Fibroblast of lung (primary cell): Measurements from ENCODE around the gene SPATA46. TPM values are rescaled to one million over a fixed set of nuclear protein-coding genes. Genes with fewer than 3 reads are reported as not detected.
A peak's percentile ranks its signal among the peaks of the same experiment; 100 is the strongest.

Experiments
- DNase-seq, 2 donors: peaks; one replicate each; pipeline versions ENCODE4 v3.0.0 to v3.0.0-alpha.2; 2010; ENCODE audit warnings: low read depth in 2 of 2
- H2AFZ ChIP-seq: 2 replicates; pipeline ENCODE4 v1.5.1; 2012; ENCODE audit warnings: low read length, control low read depth, inconsistent platforms
- H3K27ac ChIP-seq: 2 replicates; pipeline ENCODE4 v1.5.1; 2011; ENCODE audit warnings: low read length, control low read depth; ENCODE audit not compliant: insufficient read depth
- H3K27me3 ChIP-seq: 2 replicates; pipeline ENCODE4 v1.5.1; 2011; ENCODE audit warnings: mild to moderate bottlenecking, low read length; ENCODE audit not compliant: control insufficient read depth, insufficient read depth
- H3K36me3 ChIP-seq: 2 replicates; pipeline ENCODE4 v1.5.1; 2011; ENCODE audit warnings: low read length; ENCODE audit not compliant: control insufficient read depth, insufficient read depth
- H3K4me1 ChIP-seq: 2 replicates; pipeline ENCODE4 v1.5.1; 2011; ENCODE audit warnings: low read length; ENCODE audit not compliant: control insufficient read depth, insufficient read depth; ENCODE audit errors: extremely low read depth
- H3K4me2 ChIP-seq: 2 replicates; pipeline ENCODE4 v1.5.1; 2011; ENCODE audit warnings: low read length, control low read depth; ENCODE audit not compliant: insufficient read depth; ENCODE audit errors: extremely low read depth
- H3K4me3 ChIP-seq, 4 experiments: fragments of 200-600 bp in 1 of 4; sonication (generic) in 1 of 4; replicated peaks in 1 of 4; 2 replicates each; pipeline ENCODE4 v1.5.1; 2011 to 2016; ENCODE audit warnings: low read length in 4 of 4, low read depth in 3 of 4, mild to moderate bottlenecking in 3 of 4, control low read depth in 2 of 4, inconsistent platforms in 1 of 4, mixed read lengths in 1 of 4; ENCODE audit not compliant: insufficient read depth in 1 of 4; ENCODE audit errors: control extremely low read depth in 1 of 4
- H3K79me2 ChIP-seq: 2 replicates; pipeline ENCODE4 v1.5.1; 2012; ENCODE audit warnings: mild to moderate bottlenecking, low read length, inconsistent platforms; ENCODE audit not compliant: control insufficient read depth, insufficient read depth
- H3K9ac ChIP-seq: 2 replicates; pipeline ENCODE4 v1.5.1; 2011; ENCODE audit warnings: mild to moderate bottlenecking, low read length, control low read depth; ENCODE audit not compliant: insufficient read depth
- H3K9me3 ChIP-seq: 2 replicates; pipeline ENCODE4 v1.5.1; 2012; ENCODE audit warnings: low read depth, low read length; ENCODE audit not compliant: control insufficient read depth, insufficient read depth
- H4K20me1 ChIP-seq: 2 replicates; pipeline ENCODE4 v1.5.1; 2011; ENCODE audit warnings: low read length; ENCODE audit not compliant: control insufficient read depth, insufficient read depth; ENCODE audit errors: extremely low read depth
- EZH2 ChIP-seq: IDR thresholded peaks from 2 replicates; pipeline ENCODE4 v1.5.1; 2012; ENCODE audit warnings: low read length, control low read depth, mild to moderate bottlenecking; ENCODE audit errors: missing control alignments
- polyA plus RNA-seq, 2 donors: library from polyadenylated mRNA; depleted of rRNA in 1 of 2; stranded (reverse) in 1 of 2; unstranded in 1 of 2; fragments of >200 nt; gene quantifications; 2 replicates each; pipeline ENCODE4 v1.2.1, GENCODE V29; 2011 to 2012; ENCODE audit warnings: missing spikeins in 1 of 2
- total RNA-seq: library from RNA; depleted of rRNA; stranded (reverse); fragments of >200 nt; gene quantifications from 2 replicates; pipeline ENCODE4 v1.2.1, GENCODE V29; 2014
- TF ChIP-seq, protein P1 (sequence below), 2 donors: IDR thresholded peaks in 1 of 2; conservative IDR thresholded peaks in 1 of 2; 1 replicate in 1 of 2; 2 replicates in 1 of 2; pipeline ENCODE4 v1.5.1; 2011 to 2012; ENCODE audit warnings: low read length in 2 of 2, control low read depth in 1 of 2, inconsistent platforms in 1 of 2, low read depth in 1 of 2, mild to moderate bottlenecking in 1 of 2

Gene SPATA46
- total and polyA plus RNA-seq, 2 donors (not counting 1 experiment from before 2014, with no cell fraction given), result not detected

DNA sequence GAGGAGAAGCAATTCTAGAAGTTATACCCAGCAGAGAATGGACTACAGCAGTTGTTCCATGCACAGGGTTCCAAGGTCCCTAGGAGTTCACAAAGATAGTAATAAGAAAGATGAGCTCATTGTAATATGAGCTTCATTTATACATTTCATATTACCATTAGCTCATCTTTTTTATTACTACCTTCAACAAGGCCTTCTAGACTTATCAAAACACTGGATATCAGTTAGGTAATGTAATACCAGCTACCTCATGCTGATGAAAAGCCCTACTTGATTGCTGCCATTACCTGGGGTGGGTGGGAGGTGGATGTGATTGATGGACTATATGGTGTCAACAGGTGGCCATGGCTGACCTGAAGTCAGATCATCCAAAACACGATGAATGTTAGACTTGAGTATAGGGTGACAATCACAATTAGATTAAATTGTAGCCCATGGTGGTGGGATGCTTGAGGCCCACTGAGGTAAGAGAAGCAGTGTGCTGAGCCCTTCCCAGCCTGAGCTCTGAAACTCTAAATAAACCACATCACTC, 34.1 kb downstream of the SPATA46 start:
- Histone ChIP-seq H3K36me3 (no peaks in the 10 kb centered on the region), H3K9me3 (no peaks in the 10 kb centered on the region), H3K4me2 (no peak overlapping the region), H3K27ac (no peak overlapping the region), H3K79me2 (no peaks in the 10 kb centered on the region), H3K4me3 (no peak overlapping the region), H3K27me3 (peaks cover 10% of the 10 kb centered on the region), H3K9ac (no peak overlapping the region), H4K20me1 (no peaks in the 10 kb centered on the region), H3K4me1 (no peaks in the 10 kb centered on the region), H2AFZ (no peak overlapping the region)
- TF ChIP-seq, protein P1, sequence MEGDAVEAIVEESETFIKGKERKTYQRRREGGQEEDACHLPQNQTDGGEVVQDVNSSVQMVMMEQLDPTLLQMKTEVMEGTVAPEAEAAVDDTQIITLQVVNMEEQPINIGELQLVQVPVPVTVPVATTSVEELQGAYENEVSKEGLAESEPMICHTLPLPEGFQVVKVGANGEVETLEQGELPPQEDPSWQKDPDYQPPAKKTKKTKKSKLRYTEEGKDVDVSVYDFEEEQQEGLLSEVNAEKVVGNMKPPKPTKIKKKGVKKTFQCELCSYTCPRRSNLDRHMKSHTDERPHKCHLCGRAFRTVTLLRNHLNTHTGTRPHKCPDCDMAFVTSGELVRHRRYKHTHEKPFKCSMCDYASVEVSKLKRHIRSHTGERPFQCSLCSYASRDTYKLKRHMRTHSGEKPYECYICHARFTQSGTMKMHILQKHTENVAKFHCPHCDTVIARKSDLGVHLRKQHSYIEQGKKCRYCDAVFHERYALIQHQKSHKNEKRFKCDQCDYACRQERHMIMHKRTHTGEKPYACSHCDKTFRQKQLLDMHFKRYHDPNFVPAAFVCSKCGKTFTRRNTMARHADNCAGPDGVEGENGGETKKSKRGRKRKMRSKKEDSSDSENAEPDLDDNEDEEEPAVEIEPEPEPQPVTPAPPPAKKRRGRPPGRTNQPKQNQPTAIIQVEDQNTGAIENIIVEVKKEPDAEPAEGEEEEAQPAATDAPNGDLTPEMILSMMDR (conservative IDR thresholded peaks at IDR 0.05 in 1 of 2, IDR thresholded peaks at IDR 0.05 in 1 of 2; ENCODE audit: low read depth in 1 of 2, low read length in 2 of 2), result no peak
- no peak for TF ChIP-seq EZH2
- DNase-seq, result no peak

DNA sequence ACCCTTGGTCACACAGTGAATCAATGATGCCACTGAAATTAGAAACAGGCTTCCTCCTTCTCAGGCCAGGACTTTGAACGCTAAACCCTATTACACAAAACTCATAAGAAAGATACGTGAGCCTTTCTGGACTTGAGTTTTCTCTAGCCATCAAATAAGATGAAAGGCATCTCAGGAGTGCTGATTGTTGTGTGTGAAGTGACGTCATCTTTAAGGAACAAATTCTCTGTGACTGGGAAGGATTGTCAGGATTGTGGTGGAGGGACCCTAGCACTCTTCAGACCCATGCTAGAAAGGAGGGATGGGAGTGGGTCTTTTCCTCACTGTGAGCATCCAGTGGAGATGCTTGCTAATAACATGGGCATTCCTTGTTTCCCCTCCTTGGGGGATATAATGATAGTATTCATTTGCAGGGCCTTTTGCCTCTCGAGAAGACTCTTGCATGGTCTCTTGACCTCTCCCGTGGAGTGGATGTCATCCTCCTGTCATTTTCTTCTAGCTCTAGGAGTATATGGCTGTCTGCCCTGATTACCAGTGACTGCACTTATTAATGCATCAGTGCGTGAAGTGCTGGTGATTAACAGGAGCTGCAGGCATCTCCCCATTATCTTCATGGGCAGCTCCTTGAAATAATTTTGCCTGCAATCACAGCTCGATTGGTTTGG, 39.9 kb downstream of the SPATA46 start:
- Histone ChIP-seq H3K9me3 (no peaks in the 10 kb centered on the region), H3K4me2 (no peak overlapping the region), H3K9ac (no peak overlapping the region), H3K4me1 (no peaks in the 10 kb centered on the region), H2AFZ (no peak overlapping the region), H3K36me3 (no peaks in the 10 kb centered on the region), H3K27ac (no peak overlapping the region), H3K27me3 (peaks cover 13% of the 10 kb centered on the region), H3K4me3 (no peak overlapping the region), H3K79me2 (no peaks in the 10 kb centered on the region), H4K20me1 (no peaks in the 10 kb centered on the region)
- TF ChIP-seq EZH2, result no peak
- TF ChIP-seq, protein P1 (conservative IDR thresholded peaks at IDR 0.05 in 1 of 2, IDR thresholded peaks at IDR 0.05 in 1 of 2; ENCODE audit: low read depth in 1 of 2, low read length in 2 of 2), result no peak
- no peak for DNase-seq

DNA sequence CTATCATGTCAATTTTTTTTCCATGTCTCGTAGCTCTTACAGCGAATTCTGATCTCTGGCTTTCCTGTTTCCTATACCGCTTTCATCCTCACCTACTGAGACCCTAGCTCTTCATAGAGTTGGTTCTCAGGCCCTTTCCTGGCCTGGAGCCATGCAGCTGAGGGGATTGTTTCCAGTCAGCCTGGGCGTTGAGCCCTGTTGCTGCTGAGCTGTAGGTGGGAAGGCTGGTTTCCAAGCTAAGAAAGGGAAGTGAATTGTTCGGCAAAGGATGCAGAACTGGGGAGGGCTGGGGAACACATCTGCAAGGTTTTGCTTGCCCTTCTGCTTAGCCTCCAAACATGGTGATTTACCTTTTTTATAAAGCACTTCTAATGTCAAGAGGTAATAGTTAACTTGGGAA, 41.5 kb downstream of the SPATA46 start:
- H3K27me3 ChIP-seq, result peaks cover 19% of the 10 kb centered on the region
- no peaks in the 10 kb centered on the region for H3K36me3 ChIP-seq
- H3K4me1 ChIP-seq, result no peaks in the 10 kb centered on the region
- H3K27ac ChIP-seq, result no peak overlapping the region
- no peaks in the 10 kb centered on the region for H3K9me3 ChIP-seq
- H3K79me2 ChIP-seq, result no peaks in the 10 kb centered on the region
- H3K4me2 ChIP-seq, result no peak overlapping the region
- no peak overlapping the region for H3K4me3 ChIP-seq
- no peak for TF ChIP-seq EZH2
- TF ChIP-seq, protein P1 (conservative IDR thresholded peaks at IDR 0.05 in 1 of 2, IDR thresholded peaks at IDR 0.05 in 1 of 2; ENCODE audit: low read depth in 1 of 2, low read length in 2 of 2), result no peak
- H2AFZ ChIP-seq, result no peak overlapping the region
- DNase-seq, result peak in 1 of 2 donors; percentile 32
- H4K20me1 ChIP-seq, result no peaks in the 10 kb centered on the region
- no peak overlapping the region for H3K9ac ChIP-seq
